Measurements from ENCODE around the gene FAM174A.

The FAM174A gene

DNA sequence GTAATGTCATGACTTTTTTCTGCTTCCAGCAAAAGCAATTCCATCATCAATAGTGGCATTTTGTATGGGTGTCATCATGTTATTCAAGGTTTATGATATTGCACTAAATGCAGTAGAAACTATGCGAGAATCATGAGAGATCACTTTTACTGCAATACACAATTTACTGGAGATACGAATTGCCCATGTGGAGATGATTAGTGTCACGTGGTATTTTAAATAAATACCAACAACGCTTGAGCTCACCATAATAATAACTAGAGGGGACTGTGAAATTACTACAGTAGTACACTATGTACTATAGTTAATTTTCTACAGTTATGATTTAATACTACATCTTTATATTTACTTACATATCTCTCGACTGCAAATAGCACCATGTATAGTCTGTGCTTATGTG lies 49.7 kb downstream of the FAM174A start:
- no peak overlapping the region for H3K4me3 ChIP-seq (ENCODE audit: low read depth, low read length)
- TF ChIP-seq CTCF (IDR thresholded peaks at IDR 0.05; ENCODE audit: low read depth, low read length): no peak
- in situ Hi-C loops (cut with HindIII; ENCODE audit: low sequenced_read_pairs): no loop called here
- DNase-seq (ENCODE audit: low read depth, low spot score): no peak

DNA sequence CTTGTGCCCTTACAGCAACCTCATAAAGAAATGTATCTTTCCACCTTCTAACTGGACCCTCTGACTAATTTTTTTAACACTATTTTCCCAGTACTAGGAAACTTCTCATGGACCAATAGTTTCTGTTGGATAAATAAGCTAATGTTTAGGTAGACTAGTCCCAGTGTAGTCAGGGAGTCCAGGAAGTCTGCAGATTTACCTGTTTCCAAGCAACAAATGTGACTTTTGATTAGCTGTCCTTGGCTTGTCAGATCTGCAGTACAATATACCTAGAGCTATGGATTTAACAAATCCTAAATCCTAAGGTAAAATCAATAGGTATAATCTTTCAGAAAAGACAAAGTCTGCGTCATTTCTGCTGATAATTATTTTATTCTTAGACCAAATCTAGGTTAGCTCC lies 55.7 kb downstream of the FAM174A start:
- in situ Hi-C loops (cut with HindIII; ENCODE audit: low sequenced_read_pairs): no loop called here

GRCh38 chr5:100595152-100595811 lies 60.1 kb downstream of the FAM174A start:
- peak; percentile 97 for DNase-seq (ENCODE audit: low read depth, low spot score)
- in situ Hi-C loops (cut with HindIII; ENCODE audit: low sequenced_read_pairs): no loop called here
- H3K4me3 ChIP-seq (ENCODE audit: low read depth, low read length): peak overlapping the region; percentile 9
- TF ChIP-seq CTCF (IDR thresholded peaks at IDR 0.05; ENCODE audit: low read depth, low read length): no peak

More for the DNA sequence above, 55.7 kb downstream of the FAM174A start:
- no peak for TF ChIP-seq CTCF (IDR thresholded peaks at IDR 0.05; ENCODE audit: low read depth, low read length)
- no peak for DNase-seq (ENCODE audit: low read depth, low spot score)
- H3K4me3 ChIP-seq (ENCODE audit: low read depth, low read length): no peak overlapping the region

GRCh38 chr5:100595812-100596173 lies 60.6 kb downstream of the FAM174A start:
- no peak for TF ChIP-seq CTCF (IDR thresholded peaks at IDR 0.05; ENCODE audit: low read depth, low read length)
- in situ Hi-C loops (cut with HindIII; ENCODE audit: low sequenced_read_pairs): no loop called here
- no peak for DNase-seq (ENCODE audit: low read depth, low spot score)
- no peak overlapping the region for H3K4me3 ChIP-seq (ENCODE audit: low read depth, low read length)

- TF ChIP-seq CTCF (IDR thresholded peaks at IDR 0.05; ENCODE audit: low read depth, low read length): no peak
- DNase-seq (ENCODE audit: low read depth, low spot score): no peak
- in situ Hi-C loops (cut with HindIII; ENCODE audit: low sequenced_read_pairs): no loop called here
- H3K4me3 ChIP-seq (ENCODE audit: low read depth, low read length): no peak overlapping the region
These were observed 63.3 kb downstream of the FAM174A start for GRCh38 chr5:100598446-100598845.

DNA sequence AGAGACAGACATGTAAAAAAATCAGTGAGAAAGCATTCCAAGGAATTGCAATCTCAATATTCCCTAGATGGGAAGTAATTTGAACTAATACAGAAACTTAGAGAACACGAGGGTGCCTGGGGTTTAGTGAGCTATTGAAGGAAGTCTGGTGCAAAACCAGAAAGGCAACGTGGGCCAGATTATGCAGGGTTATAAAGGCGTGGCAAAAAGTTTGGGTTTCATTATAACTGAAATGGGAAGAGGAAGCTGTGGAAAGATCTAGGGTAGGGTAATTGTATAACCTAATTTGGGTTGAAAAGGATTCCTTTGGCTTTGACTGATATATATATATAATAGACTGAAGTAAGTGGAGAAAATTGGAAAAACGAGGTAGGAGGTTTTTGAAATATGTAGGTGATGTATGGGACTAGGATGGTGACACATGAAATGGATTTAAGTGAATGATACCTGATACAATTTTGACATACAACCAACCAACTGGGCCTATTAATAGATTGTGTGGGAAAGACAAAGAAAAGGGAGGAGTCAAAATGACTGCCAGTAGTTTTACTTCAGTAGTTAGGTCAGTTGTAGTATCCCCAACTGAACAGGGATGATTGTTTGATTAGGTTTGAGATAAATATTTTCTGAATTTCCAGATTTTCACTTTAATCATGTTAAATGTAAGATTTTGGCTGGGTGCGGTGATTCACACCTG lies 65.3 kb downstream of the FAM174A start:
- DNase-seq (ENCODE audit: low read depth, low spot score): no peak
- no peak for TF ChIP-seq CTCF (IDR thresholded peaks at IDR 0.05; ENCODE audit: low read depth, low read length)
- in situ Hi-C loops (cut with HindIII; ENCODE audit: low sequenced_read_pairs): no loop called here

More for the DNA sequence above, 65.3 kb downstream of the FAM174A start:
- no peak overlapping the region for H3K4me3 ChIP-seq (ENCODE audit: low read depth, low read length)

All from astrocyte of the spinal cord (primary cell).